Activated naive CD4-positive, alpha-beta T cell (primary cell): Measurements from ENCODE around the gene TBC1D23.

Experiments
- DNase-seq, 4 experiments: peaks; one replicate each; lab custom pipeline; 2025; lab: John Stamatoyannopoulos, UW

Gene TBC1D23

GRCh38 chr3:100352296-100353231, 91.8 kb downstream of the TBC1D23 start:
- DNase-seq = no peak

- DNase-seq = no peak
Measured at GRCh38 chr3:100354850-100355249, 94.1 kb downstream of the TBC1D23 start.

- DNase-seq = no peak
Measured at GRCh38 chr3:100358413-100358812, 97.6 kb downstream of the TBC1D23 start.

- no peak for DNase-seq
Measured at GRCh38 chr3:100359035-100359434, 98.2 kb downstream of the TBC1D23 start.

GRCh38 chr3:100360757-100361496, 100.1 kb downstream of the TBC1D23 start:
- no peak for DNase-seq

- DNase-seq = no peak
Measured at GRCh38 chr3:100361897-100362296, 101.1 kb downstream of the TBC1D23 start.

- DNase-seq = no peak
Measured at GRCh38 chr3:100364421-100364820, 103.6 kb downstream of the TBC1D23 start.

- no peak for DNase-seq
Measured at GRCh38 chr3:100366424-100366823, 105.6 kb downstream of the TBC1D23 start.

GRCh38 chr3:100368441-100368840, 107.6 kb downstream of the TBC1D23 start:
- no peak for DNase-seq

- DNase-seq = no peak
Measured at GRCh38 chr3:100370756-100371155, 110.0 kb downstream of the TBC1D23 start.

- DNase-seq = no peak
Measured at GRCh38 chr3:100374521-100374920, 113.7 kb downstream of the TBC1D23 start.
